SK-MEL-5 (cell line): Measurements from ENCODE around the gene PTGES2. TPM values are rescaled to one million over a fixed set of nuclear protein-coding genes. Genes with fewer than 3 reads are reported as not detected.

Source experiments
- DNase-seq: peaks from one replicate; pipeline ENCODE4 v3.0.0-alpha.2; 2016; ENCODE audit warnings: low read depth, low spot score
- in situ Hi-C: cut with HindIII; loops from 2 replicates; pipeline ENCODE4 v1.10.0; 2016; ENCODE audit warnings: low sequenced_read_pairs, high pct_unique_total_duplicates, low pct_unique_long_range_greater_than_20kb
- total RNA-seq: library from RNA; depleted of rRNA; stranded (reverse); fragments of >200 nt; shearing (Covaris generic); gene quantifications from 2 replicates; pipeline ENCODE4 v1.2.3, GENCODE V29; 2014

Gene PTGES2
- total RNA-seq, 1 experiment from 2014 or later = 123 TPM

DNA sequence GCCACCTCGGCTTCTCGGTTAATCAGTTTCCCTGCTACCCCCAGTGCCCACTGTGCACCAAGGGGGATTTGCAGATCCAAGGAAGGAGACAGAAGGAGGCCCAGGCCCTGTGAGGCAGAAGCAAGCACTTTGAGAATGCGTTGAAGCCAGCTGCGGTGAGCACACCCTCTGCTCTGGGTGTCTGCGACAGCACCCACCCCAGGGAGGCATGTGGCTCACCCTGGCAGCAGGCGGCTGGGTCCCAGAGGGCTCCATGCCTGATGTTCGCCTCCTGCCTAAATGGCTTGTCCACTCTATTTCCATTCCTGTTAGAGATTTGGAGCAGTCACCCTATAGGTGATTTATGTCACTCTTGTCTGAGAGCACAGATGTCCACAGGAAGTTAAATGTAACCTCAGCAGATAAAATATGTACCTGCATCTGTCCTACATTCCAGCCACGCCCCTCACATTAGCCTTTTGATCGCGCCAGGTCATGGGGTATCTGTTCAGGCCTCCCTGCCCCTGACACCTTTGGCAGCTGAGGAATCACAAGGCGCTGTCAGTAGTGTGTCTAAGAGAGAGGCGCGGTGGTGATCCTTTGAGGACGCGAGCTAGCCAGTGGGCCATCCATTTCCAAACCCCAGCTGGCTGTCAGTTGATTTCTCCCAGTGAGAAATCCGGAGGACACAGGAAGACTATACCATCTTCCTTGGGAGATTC, 28.1 kb downstream of the PTGES2 start:
- DNase-seq = no peak
- in situ Hi-C loops = no loop called here

DNA sequence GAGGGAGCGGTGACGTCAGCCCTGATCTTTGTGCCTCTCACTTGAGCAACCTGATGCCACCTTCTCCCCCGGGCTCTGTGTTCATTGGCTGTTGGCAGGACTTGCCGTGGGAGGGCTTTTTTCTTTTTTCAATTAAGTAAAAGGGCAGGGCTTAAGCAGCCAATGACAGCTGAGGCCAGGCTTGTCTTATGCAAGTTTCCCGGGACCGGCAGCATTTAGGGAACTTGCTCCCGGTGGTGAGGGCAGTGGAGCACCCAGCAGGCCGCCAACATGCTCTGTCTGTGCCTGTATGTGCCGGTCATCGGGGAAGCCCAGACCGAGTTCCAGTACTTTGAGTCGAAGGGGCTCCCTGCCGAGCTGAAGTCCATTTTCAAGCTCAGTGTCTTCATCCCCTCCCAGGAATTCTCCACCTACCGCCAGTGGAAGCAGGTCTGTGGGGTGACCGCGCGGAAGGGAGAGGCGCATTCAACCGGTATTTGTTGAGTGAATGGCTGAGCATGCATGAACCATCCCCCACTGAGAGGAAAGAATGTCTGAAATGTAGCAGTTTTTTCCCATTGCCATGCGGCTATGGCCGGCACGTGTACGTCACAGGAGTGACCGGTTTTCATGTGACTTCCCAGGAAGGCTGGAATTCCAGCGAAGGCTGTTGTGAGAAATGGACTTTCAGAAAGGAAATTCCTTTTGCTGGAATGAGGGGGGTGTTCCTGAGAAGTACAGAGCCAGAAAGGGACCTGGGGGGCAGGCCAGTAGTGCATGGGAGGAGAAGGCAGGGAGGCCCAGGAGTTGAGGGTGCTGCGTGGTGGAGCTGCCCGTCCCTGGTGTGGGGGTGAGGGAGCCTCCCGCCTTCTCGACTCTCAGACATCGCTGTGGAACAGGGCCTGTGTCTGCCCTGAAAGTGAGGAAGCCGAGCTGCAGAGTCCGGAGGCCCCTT, 29.0 kb downstream of the PTGES2 start:
- peak; percentile 98 for DNase-seq
- in situ Hi-C loops = no loop called here

DNA sequence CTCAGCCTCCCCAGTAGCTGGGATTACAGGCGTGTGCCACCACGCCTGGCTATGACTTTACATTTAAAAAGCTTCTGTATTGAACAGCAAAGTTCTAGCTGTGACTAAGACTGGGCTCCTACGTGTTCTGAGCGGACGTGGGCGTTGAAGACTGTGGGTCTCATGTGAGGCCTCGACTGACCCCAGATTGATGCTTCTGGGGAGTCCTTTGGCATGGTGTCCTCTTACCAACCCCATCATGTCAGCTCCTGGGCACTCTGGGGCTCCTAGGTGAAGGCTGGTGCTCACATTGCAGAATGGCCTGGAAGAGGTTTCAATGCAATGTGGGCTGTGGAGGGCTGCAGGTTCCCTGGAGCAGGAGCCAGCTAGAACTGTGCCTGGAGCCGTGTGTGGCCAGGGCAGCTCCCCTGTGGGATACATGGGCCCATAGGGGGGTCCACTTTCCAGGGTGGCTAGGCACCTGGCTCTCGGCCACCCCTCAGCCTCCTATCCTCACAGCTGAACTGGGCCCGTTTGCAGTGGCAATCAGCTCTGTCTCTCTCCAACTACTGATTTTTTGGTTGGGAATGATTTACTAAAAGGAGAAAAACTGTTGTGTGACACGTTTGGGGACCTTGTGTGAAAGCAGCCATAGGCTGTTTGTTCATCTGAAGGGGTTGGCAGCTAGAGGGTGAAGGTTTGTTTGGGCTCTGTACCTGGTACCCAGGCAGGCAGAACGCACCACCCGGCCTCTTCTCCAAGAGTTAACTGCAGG, 29.8 kb downstream of the PTGES2 start:
- no peak for DNase-seq
- in situ Hi-C loops = no loop called here

DNA sequence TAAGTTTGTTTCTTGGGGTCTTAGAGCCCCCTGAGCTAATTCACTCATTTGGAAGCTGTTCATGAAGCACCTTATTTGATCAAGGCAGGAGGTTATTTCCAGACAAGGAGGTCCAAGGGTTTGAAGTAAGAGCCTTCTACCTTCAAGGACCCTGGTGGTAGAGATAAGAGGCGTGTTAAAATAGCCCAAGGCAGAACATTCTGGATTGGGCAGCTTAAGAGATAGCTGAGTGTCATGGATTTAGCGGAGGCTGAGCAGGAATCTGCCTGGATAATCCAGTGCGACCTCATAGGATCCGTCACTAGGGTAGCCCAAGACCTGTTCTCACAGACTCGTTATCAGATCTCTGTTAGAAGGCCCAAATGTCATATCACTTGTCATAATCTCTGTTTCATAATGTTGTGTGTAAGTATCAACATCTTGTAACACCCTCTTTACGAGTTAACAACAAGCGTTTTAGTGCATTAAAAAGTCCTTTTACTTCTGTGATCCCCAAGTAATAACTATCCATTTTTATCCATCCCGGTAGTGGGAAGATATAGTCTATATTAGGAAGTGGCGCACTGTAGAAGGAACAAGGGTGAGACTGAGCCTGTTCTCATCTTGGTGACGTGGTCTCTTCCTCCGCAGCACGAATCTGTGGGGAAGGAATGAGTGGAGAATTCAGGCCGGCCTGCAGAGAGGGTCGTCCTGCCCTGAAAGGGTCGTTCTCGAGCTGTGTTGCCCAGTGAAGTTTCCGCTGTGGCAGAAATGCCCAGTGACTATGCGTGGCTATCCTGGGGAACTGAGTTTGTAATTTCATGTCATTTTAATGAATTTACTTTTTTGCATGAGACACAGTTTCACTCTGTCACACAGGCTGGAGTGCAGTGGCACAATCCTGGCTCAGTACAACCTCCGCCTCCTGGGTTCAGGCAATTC, 30.7 kb downstream of the PTGES2 start:
- in situ Hi-C loops = no loop called here

DNA sequence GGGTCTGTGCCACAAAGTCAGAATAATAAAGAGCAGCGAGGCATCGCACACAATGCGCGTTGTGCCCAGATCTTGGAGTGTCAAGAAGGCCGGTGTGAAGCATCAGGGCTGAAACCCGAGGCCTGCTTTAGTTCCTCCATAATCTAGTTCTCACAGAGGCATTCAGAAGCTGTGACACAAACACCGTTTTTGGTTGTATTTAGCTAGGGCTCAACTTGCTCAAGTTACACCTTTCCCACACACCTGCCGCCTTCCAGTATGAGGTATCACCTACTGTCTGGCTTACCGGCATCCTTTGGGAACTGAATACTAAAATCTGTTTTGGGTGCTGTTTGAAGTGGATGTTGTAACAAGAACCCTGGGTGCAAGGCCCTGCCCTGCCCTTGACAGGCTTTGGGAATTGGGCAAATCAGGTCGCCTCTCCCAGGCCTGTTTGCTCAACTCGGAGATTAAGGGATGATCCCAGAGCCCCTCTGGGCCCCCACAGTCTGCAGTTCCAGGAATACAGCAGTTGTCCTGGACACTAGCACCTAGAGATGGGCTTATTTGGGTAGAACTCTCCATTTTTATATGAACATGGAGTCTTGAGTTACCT, 32.5 kb downstream of the PTGES2 start:
- DNase-seq = no peak
- in situ Hi-C loops = no loop called here

More for the DNA sequence above, 30.7 kb downstream of the PTGES2 start:
- DNase-seq = no peak

DNA sequence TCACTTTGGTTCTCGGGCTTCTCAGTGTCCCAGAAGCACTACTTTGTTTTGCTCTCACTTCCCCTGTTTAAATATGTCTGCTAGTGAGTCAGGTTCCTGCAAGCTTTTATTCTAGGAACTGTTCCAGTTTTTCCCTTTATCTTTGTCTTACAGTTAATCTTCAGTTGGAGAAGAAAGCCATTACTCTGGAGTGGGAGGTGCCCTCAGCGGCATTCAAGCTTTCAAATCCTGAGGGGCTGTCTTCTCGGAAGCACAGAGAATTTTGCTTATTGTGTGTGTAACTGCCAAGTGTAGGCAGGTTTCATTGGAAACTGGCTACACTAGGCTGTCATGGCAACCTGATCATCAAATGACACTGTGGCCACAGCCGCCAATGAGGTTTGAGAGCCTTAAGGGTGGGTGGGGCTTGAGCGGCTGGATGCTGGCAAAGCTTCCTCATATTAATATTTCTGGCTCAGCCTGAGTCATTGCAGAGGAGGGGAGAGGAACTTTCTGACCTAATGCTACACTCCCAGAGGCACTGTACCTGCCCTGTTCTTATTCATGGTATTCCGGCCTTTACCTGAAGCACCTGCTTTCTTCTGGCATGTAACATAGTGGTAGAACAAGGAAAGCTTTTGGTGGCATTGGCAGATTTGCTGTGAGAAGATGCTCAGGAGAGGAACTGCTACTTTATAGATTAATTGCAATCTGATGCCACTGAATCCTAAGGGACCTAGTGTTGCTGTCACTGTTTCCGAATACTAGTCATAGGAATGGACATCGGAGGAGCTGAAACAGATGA, 33.2 kb downstream of the PTGES2 start:
- in situ Hi-C loops = no loop called here
- peak; percentile 81 for DNase-seq

DNA sequence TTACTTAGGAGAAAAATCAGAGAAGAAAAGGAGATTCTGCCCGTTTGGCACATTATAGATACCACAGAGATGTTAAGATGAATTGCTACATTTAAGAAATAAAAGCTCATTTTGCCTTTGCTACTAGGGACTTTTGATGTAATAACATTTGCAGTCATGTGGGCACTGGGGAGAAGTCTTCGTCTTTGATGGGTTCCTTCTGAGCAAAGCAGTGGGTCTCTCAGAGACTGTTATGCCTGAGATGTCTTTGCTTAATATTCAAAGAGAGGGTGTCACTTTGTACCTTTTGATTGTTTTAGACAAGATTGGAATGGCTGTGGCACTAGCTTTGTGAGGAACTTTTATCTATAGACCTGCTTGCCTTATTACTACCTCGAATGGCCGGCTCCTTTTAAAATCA, 34.5 kb downstream of the PTGES2 start:
- in situ Hi-C loops = no loop called here
- DNase-seq = no peak

DNA sequence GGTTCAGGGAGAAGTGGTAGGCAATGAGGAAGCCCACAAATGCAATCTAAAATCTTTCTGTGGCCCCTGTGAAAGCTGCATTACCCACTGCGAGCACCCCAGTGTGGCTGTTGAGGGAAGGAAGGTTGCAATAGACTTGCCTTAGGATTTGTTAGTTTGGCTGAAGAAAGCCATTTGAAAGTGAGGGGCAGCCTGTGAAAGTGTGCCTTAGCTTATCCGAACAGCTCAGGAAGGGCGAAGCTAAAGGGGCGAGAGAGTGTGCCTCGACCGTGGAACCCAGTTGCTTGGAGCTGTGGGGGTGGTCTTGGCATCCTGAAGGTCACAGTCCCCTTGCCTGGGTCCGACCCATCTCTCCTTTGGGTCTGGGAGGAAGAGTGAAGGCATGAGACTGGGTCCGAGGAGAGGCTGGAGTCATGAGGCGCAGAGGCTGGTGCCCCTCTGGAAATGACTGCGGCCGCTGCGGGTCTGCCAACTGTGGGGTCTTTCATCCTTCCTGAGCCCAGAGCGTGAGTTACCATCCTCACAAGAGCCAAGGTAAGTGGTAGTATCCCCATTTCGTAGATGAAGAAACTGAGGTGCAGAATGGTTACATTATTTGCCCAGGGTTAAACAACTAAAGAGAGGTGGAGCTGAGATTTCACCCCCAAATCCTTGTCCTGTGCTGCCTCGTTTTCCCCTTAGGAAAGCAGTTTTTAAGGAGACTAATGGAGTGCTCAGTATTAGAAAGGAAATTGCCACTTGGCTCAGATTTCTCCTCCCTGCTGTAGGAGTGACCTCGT, 35.1 kb downstream of the PTGES2 start:
- in situ Hi-C loops = no loop called here
- DNase-seq = no peak

DNA sequence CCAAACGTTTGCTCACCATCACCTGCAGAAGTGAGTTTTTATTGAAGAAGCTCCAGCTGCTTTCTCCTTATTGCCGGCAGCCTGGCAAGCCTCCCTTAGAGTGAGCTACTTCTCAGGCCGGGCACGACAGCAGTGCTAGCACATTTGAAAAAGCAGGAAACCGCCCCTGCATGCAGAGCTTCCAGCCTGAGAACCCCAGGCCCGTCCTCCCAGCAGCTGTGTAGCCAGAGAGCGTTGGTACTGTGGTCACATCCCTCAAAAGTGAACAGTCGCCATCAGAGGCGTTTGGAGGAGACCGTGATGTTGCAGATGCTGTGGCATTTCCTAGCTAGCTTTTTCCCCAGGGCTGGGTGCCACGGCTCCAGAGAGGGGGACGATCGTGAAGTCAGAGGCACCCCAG, 36.0 kb downstream of the PTGES2 start:
- DNase-seq = no peak
- in situ Hi-C loops = no loop called here

DNA sequence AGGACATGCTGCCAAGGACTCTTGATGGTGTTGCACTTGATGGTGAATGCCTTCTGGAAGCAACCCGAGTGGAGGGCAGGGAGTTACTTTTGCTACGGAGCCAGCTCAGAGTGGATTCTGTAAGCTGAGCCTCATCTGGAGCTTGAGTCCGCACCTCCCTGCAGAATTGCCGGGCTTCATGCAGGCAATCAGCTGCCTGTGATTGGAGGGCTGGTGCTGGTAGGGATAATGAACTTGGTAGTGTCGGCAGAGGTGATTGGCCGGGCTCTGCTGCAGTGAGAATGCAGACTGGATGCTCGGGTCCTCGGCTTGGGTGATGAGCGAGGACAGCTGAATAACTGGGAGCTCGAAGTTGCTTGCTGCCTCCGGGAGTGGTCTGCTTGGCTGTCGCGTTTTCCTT, 36.4 kb downstream of the PTGES2 start:
- in situ Hi-C loops = no loop called here
- no peak for DNase-seq

DNA sequence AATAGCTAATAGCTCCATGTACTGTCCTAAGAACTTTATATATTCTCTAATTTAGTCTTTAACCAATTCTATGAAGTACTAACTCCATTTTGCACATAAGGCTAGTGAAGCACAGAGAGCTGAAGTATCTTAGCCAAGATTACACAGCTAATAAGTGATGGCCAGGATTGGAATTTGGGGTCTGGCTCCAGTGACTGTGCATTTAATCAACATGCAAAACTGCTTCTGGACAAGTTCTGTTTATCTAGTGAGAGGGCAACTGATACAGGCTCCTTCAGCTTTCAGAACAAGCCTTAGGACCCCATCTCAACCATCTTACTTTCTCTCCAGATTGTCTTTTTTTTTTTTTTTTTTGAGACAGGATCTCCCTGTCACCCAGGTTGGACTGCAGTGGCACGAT, 38.2 kb downstream of the PTGES2 start:
- no peak for DNase-seq
- in situ Hi-C loops = no loop called here

DNA sequence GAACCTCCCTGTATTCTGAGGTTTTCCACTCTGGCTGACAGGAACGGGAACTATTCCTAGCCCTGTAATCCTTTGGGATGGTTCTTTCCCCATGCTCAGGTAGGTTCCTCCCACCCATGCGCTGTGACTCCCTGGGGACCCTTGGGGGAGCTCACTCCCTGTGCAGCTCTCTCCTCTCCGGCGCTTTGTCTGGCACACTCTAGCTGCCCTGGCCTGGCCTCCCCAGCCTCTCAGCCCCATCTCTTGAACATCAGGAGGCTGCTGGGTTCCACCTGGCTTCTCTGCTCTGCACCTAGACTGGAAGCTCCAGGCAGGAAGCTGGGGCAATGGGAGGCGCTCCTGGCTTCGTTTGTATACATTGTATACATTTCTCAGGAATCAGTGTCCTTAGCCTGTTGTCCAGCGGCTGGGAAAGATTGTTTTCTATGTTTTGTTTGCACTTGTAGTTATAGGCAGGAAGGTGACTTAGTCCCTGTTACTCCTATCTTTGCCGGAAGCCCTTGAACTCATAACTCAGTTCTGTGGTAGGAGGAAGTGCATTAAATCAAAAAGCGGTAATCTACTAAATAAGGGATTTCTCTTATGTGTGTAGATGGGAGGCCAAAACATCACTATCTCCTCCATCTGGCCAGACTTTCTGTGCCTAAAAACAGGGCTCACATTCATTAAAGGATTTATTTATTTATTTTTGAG, 39.1 kb downstream of the PTGES2 start:
- in situ Hi-C loops = no loop called here
- no peak for DNase-seq

DNA sequence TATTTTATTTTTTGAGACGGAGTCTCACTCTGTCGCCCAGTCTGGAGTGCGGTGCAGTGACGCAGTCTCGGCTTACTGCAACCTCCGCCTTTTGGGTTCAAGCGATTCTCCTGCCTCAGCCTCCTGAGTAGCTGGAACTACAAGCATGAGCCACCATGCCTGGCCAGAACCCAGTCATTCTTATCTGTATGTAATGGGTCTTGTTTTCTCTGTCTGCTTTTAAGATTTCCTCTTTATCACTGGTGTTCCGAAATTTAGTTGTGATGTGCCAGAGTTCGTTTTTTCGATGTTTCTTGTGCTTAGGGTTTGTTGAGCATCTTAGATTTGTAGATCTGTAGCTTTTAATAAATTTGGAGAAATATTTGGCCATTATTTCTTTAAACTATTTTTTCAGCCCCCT, 40.3 kb downstream of the PTGES2 start:
- DNase-seq = no peak
- in situ Hi-C loops = no loop called here

DNA sequence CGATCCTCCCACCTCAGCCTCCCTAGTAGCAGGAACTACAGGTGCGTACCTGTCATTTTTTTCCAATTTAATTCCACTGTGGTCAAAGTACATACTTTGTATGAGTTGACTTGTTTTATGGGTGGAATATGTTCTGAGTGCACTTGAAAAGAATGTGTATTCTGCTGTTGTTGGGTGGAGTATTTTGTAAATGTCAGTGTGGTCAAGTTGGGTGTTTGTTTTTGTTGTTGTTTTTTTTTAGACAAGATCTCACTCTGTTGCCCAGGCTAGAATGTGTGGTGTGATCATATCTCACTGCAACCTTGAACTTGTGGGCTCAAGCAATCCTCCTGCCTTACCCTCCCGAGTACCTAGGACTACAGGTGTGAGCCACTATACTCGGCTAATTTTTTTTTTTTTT, 41.6 kb downstream of the PTGES2 start:
- no peak for DNase-seq
- in situ Hi-C loops = no loop called here

DNA sequence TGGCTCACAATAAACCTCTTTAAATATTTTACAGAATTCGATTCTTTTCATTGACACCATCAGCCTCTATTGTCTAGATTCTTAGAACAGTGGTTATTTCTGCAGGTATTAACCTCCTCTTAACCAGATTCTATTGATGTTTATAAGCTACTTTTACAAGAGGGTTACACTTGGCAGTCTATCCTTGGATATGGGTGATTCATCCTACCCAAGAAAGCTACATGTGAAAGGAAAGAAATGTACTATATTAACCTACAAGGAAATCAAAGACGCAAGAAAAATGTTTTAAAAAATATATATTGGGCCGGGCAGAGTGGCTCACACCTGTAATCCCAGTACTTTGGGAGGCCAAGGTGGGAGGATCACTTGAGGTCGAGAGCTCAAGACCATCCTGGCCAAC, 42.8 kb downstream of the PTGES2 start:
- DNase-seq = no peak
- in situ Hi-C loops = no loop called here
